ENCODE measurements around the gene IKZF1. TPM values are rescaled to one million over a fixed set of nuclear protein-coding genes. Genes with fewer than 3 reads are reported as not detected.

Gene IKZF1
- total RNA-seq, 1 experiment from 2014 or later, result 0.77 TPM

GRCh38 chr7:50389961-50390360 lies 85.4 kb downstream of the IKZF1 start:
- H3K36me3 ChIP-seq (ENCODE audit: control insufficient read depth, insufficient read depth, low read length), result no peaks in the 10 kb centered on the region
- peaks cover 20% of the 10 kb centered on the region for H3K27me3 ChIP-seq (ENCODE audit: control insufficient read depth, insufficient read depth, low read length)
- H3K4me1 ChIP-seq (ENCODE audit: control insufficient read depth, insufficient read depth, low read length), result no peaks in the 10 kb centered on the region
- H3K9me3 ChIP-seq (ENCODE audit: control insufficient read depth, insufficient read depth, low read depth, low read length), result no peaks in the 10 kb centered on the region
- in situ Hi-C loops (cut with HindIII; ENCODE audit: low pct_unique_long_range_greater_than_20kb, low sequenced_read_pairs) (no loop called here), intact Hi-C loops (cut with micrococcal nuclease; ENCODE audit: unreplicated experiment) (no loop called here)
- BruUV-seq (replicated peaks), result no TSS peak
- DNase-seq (ENCODE audit: low read depth, low spot score) (no peak), ATAC-seq (no peak)
- no peak overlapping the region for H3K27ac ChIP-seq (ENCODE audit: low read length)
- no peak for TF ChIP-seq TCF7L2 (IDR thresholded peaks at IDR 0.05; ENCODE audit: low read depth, low read length)
- TF ChIP-seq POLR2AphosphoS5 (IDR thresholded peaks at IDR 0.05; ENCODE audit: low read depth, low read length), result no peak
- no peak for TF ChIP-seq REST (IDR thresholded peaks at IDR 0.05; ENCODE audit: insufficient read depth in 1 of 2, low read depth in 2 of 2, low read length in 1 of 2)
- no peak for TF ChIP-seq SIN3A (IDR thresholded peaks at IDR 0.05; ENCODE audit: borderline replicate concordance, insufficient read depth, low read depth, low read length)
- TF ChIP-seq CTCF (IDR thresholded peaks at IDR 0.05), result no peak
- no peak overlapping the region for H3K4me3 ChIP-seq (ENCODE audit: low read depth in 2 of 2, low read length in 2 of 2)
- ChIA-PET CTCF (no interaction called here), POLR2A (no interaction called here)

- Histone ChIP-seq H3K27me3 (ENCODE audit: control insufficient read depth, insufficient read depth, low read length) (peaks cover 17% of the 10 kb centered on the region; the same call in 1 of the 2 replicates), H3K4me1 (ENCODE audit: control insufficient read depth, insufficient read depth, low read length) (no peaks in the 10 kb centered on the region), H3K4me3 (ENCODE audit: low read depth in 2 of 2, low read length in 2 of 2) (no peak overlapping the region), H3K27ac (ENCODE audit: low read length) (no peak overlapping the region), H3K36me3 (ENCODE audit: control insufficient read depth, insufficient read depth, low read length) (no peaks in the 10 kb centered on the region), H3K9me3 (ENCODE audit: control insufficient read depth, insufficient read depth, low read depth, low read length) (no peaks in the 10 kb centered on the region)
- CTCF ChIA-PET, result no interaction called here
- intact Hi-C loops (cut with micrococcal nuclease; ENCODE audit: unreplicated experiment), result no loop called here
- in situ Hi-C loops (cut with HindIII; ENCODE audit: low pct_unique_long_range_greater_than_20kb, low sequenced_read_pairs), result no loop called here
- TF ChIP-seq REST (IDR thresholded peaks at IDR 0.05; ENCODE audit: insufficient read depth in 1 of 2, low read depth in 2 of 2, low read length in 1 of 2) (no peak), CTCF (IDR thresholded peaks at IDR 0.05) (no peak), POLR2AphosphoS5 (IDR thresholded peaks at IDR 0.05; ENCODE audit: low read depth, low read length) (no peak), SIN3A (IDR thresholded peaks at IDR 0.05; ENCODE audit: borderline replicate concordance, insufficient read depth, low read depth, low read length) (no peak), TCF7L2 (IDR thresholded peaks at IDR 0.05; ENCODE audit: low read depth, low read length) (no peak)
- POLR2A ChIA-PET, result no interaction called here
- no TSS peak for BruUV-seq (replicated peaks)
- DNase-seq (ENCODE audit: low read depth, low spot score) (no peak), ATAC-seq (no peak)
These were observed 86.9 kb downstream of the IKZF1 start for GRCh38 chr7:50391386-50391785.
